UCSD-AML1 (cell line): ENCODE results near the gene DAPK3.
"Not testable (repeated sequence)": the region's sequence is repeated elsewhere in the genome, so short reads cannot be mapped to it uniquely, and the experiment has no call there.

ENCODE experiments used
- DNase-seq: peaks from one replicate; lab custom pipeline; 2025; ENCODE audit not compliant: unreplicated experiment; lab: John Stamatoyannopoulos, UW

DAPK3 gene

GRCh38 chr19:3955688-3956087, 15.2 kb downstream of the DAPK3 start:
- DNase-seq = no peak

- not testable (repeated sequence) for DNase-seq
Measured at GRCh38 chr19:3955276-3955675, 15.6 kb downstream of the DAPK3 start.

GRCh38 chr19:3954107-3954506, 16.8 kb downstream of the DAPK3 start:
- no peak for DNase-seq

GRCh38 chr19:3952755-3953276, 18.1 kb downstream of the DAPK3 start:
- not testable (repeated sequence) for DNase-seq

GRCh38 chr19:3950871-3951861, 19.7 kb downstream of the DAPK3 start:
- DNase-seq = peak; percentile 74

GRCh38 chr19:3949997-3950859, 20.7 kb downstream of the DAPK3 start:
- DNase-seq = peak; percentile 62

GRCh38 chr19:3949294-3949693, 21.6 kb downstream of the DAPK3 start:
- DNase-seq = no peak

- not testable (repeated sequence) for DNase-seq
Measured at GRCh38 chr19:3947316-3947933, 23.5 kb downstream of the DAPK3 start.

GRCh38 chr19:3945838-3946237, 25.1 kb downstream of the DAPK3 start:
- no peak for DNase-seq

- peak; percentile 38 for DNase-seq
Measured at GRCh38 chr19:3944018-3944721, 26.7 kb downstream of the DAPK3 start.

- DNase-seq = peak; percentile 29
Measured at GRCh38 chr19:3942790-3943409, 28.0 kb downstream of the DAPK3 start.

GRCh38 chr19:3938300-3938950, 32.5 kb downstream of the DAPK3 start:
- DNase-seq = not testable (repeated sequence)

GRCh38 chr19:3936506-3937442, 34.1 kb downstream of the DAPK3 start:
- no peak for DNase-seq

GRCh38 chr19:3932931-3933810, 37.7 kb downstream of the DAPK3 start, which contains the start of gene NMRK2:
NMRK2 (plus strand) TSS chr19:3933069; CDS start chr19:3933672, 603 bp downstream.
- no peak for DNase-seq

- DNase-seq = no peak
Measured at GRCh38 chr19:3931041-3931440, 39.9 kb downstream of the DAPK3 start.

- DNase-seq = no peak
Measured at GRCh38 chr19:3923912-3924311, 47.0 kb downstream of the DAPK3 start.

- no peak for DNase-seq
Measured at GRCh38 chr19:3923096-3923758, 47.7 kb downstream of the DAPK3 start.
